HCT116 (cell line): ENCODE results near the gene SNRNP70. TPM values are rescaled to one million over a fixed set of nuclear protein-coding genes. Genes with fewer than 3 reads are reported as not detected.

Source experiments
- ATAC-seq: fragments of 200-7000 bp; cut with Tn5 transposase; 2 replicates; pipeline ENCODE4 v1.9.1; 2020; ENCODE audit warnings: mild to moderate bottlenecking, moderate library complexity
- BruUV-seq: library from RNA; stranded (reverse); fragments of 400-500 nt; replicated peaks from 2 replicates; lab custom pipeline; 2021; lab: Mats Ljungman, UMichigan
- CTCF ChIA-PET: fragments of 300-600 bp; sonication (Branson Sonifier 250); formaldehyde crosslinking; loops from one replicate; lab custom pipeline; 2021; ENCODE audit warnings: antibody characterized with exemption; lab: Charles Lee
- POLR2A ChIA-PET: fragments of 300-600, 350-600 bp; sonication (Branson Sonifier 250); formaldehyde crosslinking; loops from one replicate; lab custom pipeline; 2021; ENCODE audit warnings: antibody characterized with exemption; lab: Charles Lee
- RAD21 ChIA-PET, 2 experiments: fragments of 300-600 bp; sonication (Branson Sonifier 250); formaldehyde crosslinking; loops; one replicate each; lab custom pipeline; 2023; ENCODE audit warnings: low total read pairs in 2 of 2; ENCODE audit not compliant: uncharacterized antibody in 2 of 2, unreplicated experiment in 2 of 2, low non-redundant PET in 1 of 2; lab: Charles Lee
- DNase-seq: peaks from one replicate; pipeline ENCODE4 v3.0.0-alpha.2; 2010; ENCODE audit warnings: low read depth, low spot score
- H2AFZ ChIP-seq: fragments of 200-600 bp; shearing (Covaris generic), sonication (generic); 2 replicates; pipeline ENCODE4 v1.6.1; 2017; ENCODE audit warnings: low read depth, mixed run types, mixed read lengths, antibody characterized with exemption, low read length; ENCODE audit not compliant: poor library complexity, severe bottlenecking
- H3K27ac ChIP-seq: 2 replicates; pipeline ENCODE4 v1.5.1; 2012; ENCODE audit warnings: low read depth, low read length
- H3K27me3 ChIP-seq: fragments of 200-600 bp; sonication (generic); 2 replicates; pipeline ENCODE4 v1.6.1; 2016; ENCODE audit warnings: mixed run types, low read length, mixed read lengths; ENCODE audit not compliant: insufficient read depth
- H3K36me3 ChIP-seq, 2 experiments: fragments of 200-500 bp in 1 of 2; fragments of 200-600 bp in 1 of 2; sonication (Bioruptor generic) in 1 of 2; sonication (generic) in 1 of 2; 2 replicates each; pipeline versions ENCODE4 v1.5.1 to v1.6.1; 2014 to 2016; ENCODE audit warnings: low read length in 2 of 2, inconsistent platforms in 1 of 2, mixed read lengths in 1 of 2, mixed run types in 1 of 2; ENCODE audit not compliant: insufficient read depth in 2 of 2, control insufficient read depth in 1 of 2
- H3K4me1 ChIP-seq, 2 experiments: fragments of 200-600 bp in 1 of 2; sonication (generic) in 1 of 2; 2 replicates each; pipeline versions ENCODE4 v1.5.1 to v1.6.1; 2012 to 2017; ENCODE audit warnings: low read length in 2 of 2, inconsistent platforms in 1 of 2, mild to moderate bottlenecking in 1 of 2, mixed read lengths in 1 of 2, mixed run types in 1 of 2, moderate library complexity in 1 of 2; ENCODE audit not compliant: insufficient read depth in 2 of 2, control insufficient read depth in 1 of 2
- H3K4me2 ChIP-seq: fragments of 200-600 bp; sonication (generic); 2 replicates; pipeline ENCODE4 v1.6.1; 2017; ENCODE audit warnings: mixed run types, low read length, mixed read lengths
- H3K4me3 ChIP-seq, 2 experiments: fragments of 200-600 bp in 1 of 2; sonication (generic) in 1 of 2; replicated peaks in 1 of 2; 2 replicates each; pipeline ENCODE4 v1.5.1; 2011 to 2016; ENCODE audit warnings: low read length in 2 of 2, control low read depth in 1 of 2, low read depth in 1 of 2, mild to moderate bottlenecking in 1 of 2, mixed read lengths in 1 of 2, mixed run types in 1 of 2
- H3K79me2 ChIP-seq: fragments of 200-600 bp; sonication (generic); 2 replicates; pipeline ENCODE4 v1.6.1; 2017; ENCODE audit warnings: mild to moderate bottlenecking, mixed run types, low read length, moderate library complexity, mixed read lengths; ENCODE audit not compliant: insufficient read depth
- H3K9ac ChIP-seq: fragments of 200-600 bp; sonication (generic); 2 replicates; pipeline ENCODE4 v1.6.1; 2016; ENCODE audit warnings: low read length, mixed read lengths
- H3K9me2 ChIP-seq: fragments of 200-600 bp; sonication (generic), shearing (Covaris generic); 2 replicates; pipeline ENCODE4 v1.6.1; 2017; ENCODE audit warnings: mixed run types, mild to moderate bottlenecking, moderate library complexity; ENCODE audit not compliant: insufficient read depth
- H3K9me3 ChIP-seq, 2 experiments: fragments of 200-500 bp in 1 of 2; fragments of 200-600 bp in 1 of 2; sonication (Bioruptor generic) in 1 of 2; sonication (generic) in 1 of 2; 2 replicates each; pipeline ENCODE4 v1.6.1; 2014 to 2017; ENCODE audit warnings: low read length in 2 of 2, mixed read lengths in 2 of 2, inconsistent platforms in 1 of 2, low read depth in 1 of 2, mild to moderate bottlenecking in 1 of 2, mixed run types in 1 of 2, moderate library complexity in 1 of 2; ENCODE audit not compliant: control insufficient read depth in 1 of 2, insufficient read depth in 1 of 2
- H4K20me1 ChIP-seq: fragments of 200-600 bp; sonication (generic), shearing (Covaris generic); 2 replicates; pipeline ENCODE4 v1.6.1; 2017; ENCODE audit warnings: mixed run types, mild to moderate bottlenecking, moderate library complexity; ENCODE audit not compliant: insufficient read depth
- ATF3 ChIP-seq: IDR thresholded peaks from 2 replicates; pipeline ENCODE4 v1.6.1; 2012
- CBX3 ChIP-seq: IDR thresholded peaks from 2 replicates; pipeline ENCODE4 v1.6.1; 2012; ENCODE audit warnings: low read depth
- EGR1 ChIP-seq: IDR thresholded peaks from 2 replicates; pipeline ENCODE4 v1.6.1; 2012; ENCODE audit warnings: low read depth
- ELF1 ChIP-seq: IDR thresholded peaks from 2 replicates; pipeline ENCODE4 v1.6.1; 2012; ENCODE audit warnings: low read depth, borderline replicate concordance
- EZH2 ChIP-seq: fragments of 200-600 bp; sonication (generic); IDR thresholded peaks from 2 replicates; pipeline ENCODE4 v1.6.1; 2017; ENCODE audit warnings: antibody characterized with exemption, mixed run types
- EZH2phosphoT487 ChIP-seq: fragments of 200-600 bp; IDR thresholded peaks from 2 replicates; pipeline ENCODE4 v1.6.1; 2018; ENCODE audit warnings: antibody characterized with exemption, borderline replicate concordance
- FOSL1 ChIP-seq: IDR thresholded peaks from 2 replicates; pipeline ENCODE4 v1.6.1; 2012; ENCODE audit warnings: low read depth
- JUND ChIP-seq: IDR thresholded peaks from 2 replicates; pipeline ENCODE4 v1.6.1; 2012
- MAX ChIP-seq: IDR thresholded peaks from 2 replicates; pipeline ENCODE4 v1.6.1; 2012
- POLR2A ChIP-seq: IDR thresholded peaks from 2 replicates; pipeline ENCODE4 v1.7.0; 2011; ENCODE audit warnings: borderline replicate concordance; ENCODE audit not compliant: insufficient read depth, insufficient read length; ENCODE audit errors: extremely low read depth
- POLR2AphosphoS5 ChIP-seq: IDR thresholded peaks from 2 replicates; pipeline ENCODE4 v1.6.1; 2011; ENCODE audit warnings: mild to moderate bottlenecking, low read depth, low read length, moderate library complexity
- RAD21 ChIP-seq: IDR thresholded peaks from 2 replicates; pipeline ENCODE4 v1.6.1; 2012; ENCODE audit warnings: low read depth, mild to moderate bottlenecking
- REST ChIP-seq: IDR thresholded peaks from 2 replicates; pipeline ENCODE4 v1.6.1; 2012; ENCODE audit warnings: low read depth
- SIN3A ChIP-seq: IDR thresholded peaks from 2 replicates; pipeline ENCODE4 v1.6.1; 2012; ENCODE audit warnings: low read depth
- SP1 ChIP-seq: IDR thresholded peaks from 2 replicates; pipeline ENCODE4 v1.6.1; 2012; ENCODE audit warnings: low read depth
- SRF ChIP-seq: IDR thresholded peaks from 2 replicates; pipeline ENCODE4 v1.6.1; 2012; ENCODE audit warnings: low read depth
- TCF7L2 ChIP-seq: IDR thresholded peaks from 2 replicates; pipeline ENCODE4 v1.7.0; 2011; ENCODE audit warnings: borderline replicate concordance, inconsistent platforms; ENCODE audit not compliant: insufficient read depth, insufficient read length; ENCODE audit errors: extremely low read depth
- YY1 ChIP-seq: IDR thresholded peaks from 2 replicates; pipeline ENCODE4 v1.6.1; 2011; ENCODE audit warnings: low read length, low read depth, moderate library complexity, mild to moderate bottlenecking; ENCODE audit not compliant: insufficient replicate concordance; ENCODE audit errors: extremely low read depth
- ZFX ChIP-seq: fragments of 450-650 bp; IDR thresholded peaks from 2 replicates; pipeline ENCODE4 v1.6.1; 2017
- ZNF274 ChIP-seq: fragments of 200-500 bp; sonication (Bioruptor generic); IDR thresholded peaks from 2 replicates; pipeline ENCODE4 v1.6.1; 2014; ENCODE audit warnings: mild to moderate bottlenecking, low read depth, low read length, inconsistent platforms
- intact Hi-C: fragments of 100-400 bp; cut with micrococcal nuclease; formaldehyde crosslinking; loops from 2 replicates; pipeline ENCODE4 v1.10.0; 2022
- total RNA-seq: library from RNA; stranded (reverse); gene quantifications from one replicate; pipeline ENCODE4 v1.2.1, GENCODE V29; 2021; ENCODE audit not compliant: unreplicated experiment
- TF ChIP-seq, protein P1 (sequence below), 3 experiments: fragments of 200-600 bp in 1 of 3; sonication (generic) in 1 of 3; IDR thresholded peaks in 2 of 3; conservative IDR thresholded peaks in 1 of 3; 2 replicates each; pipeline ENCODE4 v1.5.1; 2012 to 2017; ENCODE audit warnings: low read depth in 2 of 3, low read length in 2 of 3, antibody characterized with exemption in 1 of 3, borderline replicate concordance in 1 of 3, control low read depth in 1 of 3, mild to moderate bottlenecking in 1 of 3, mixed read lengths in 1 of 3, mixed run types in 1 of 3, moderate library complexity in 1 of 3; ENCODE audit not compliant: insufficient read depth in 1 of 3

The SNRNP70 gene
- total RNA-seq, 1 experiment from 2014 or later = 236 TPM

- DNase-seq (peak; percentile 52), ATAC-seq (peak; percentile 73)
- H3K9ac ChIP-seq = peak within 1 kb of the TSS; percentile 69
- TF ChIP-seq EGR1 = no peak
- TF ChIP-seq SIN3A = no peak; the same call in 1 of the 2 replicates
- no peak for TF ChIP-seq JUND
- no peak for TF ChIP-seq SRF
- TF ChIP-seq SP1 = 0 out of 2 replicates have a peak, but pooled peaks have one; percentile 23
- TF ChIP-seq POLR2AphosphoS5 = peak; percentile 76
- TF ChIP-seq TCF7L2 = no peak
- peak; percentile 21 for TF ChIP-seq POLR2A
- no peak for TF ChIP-seq EZH2
- TF ChIP-seq MAX = peak; percentile 83
- TF ChIP-seq ZFX = no peak
- TF ChIP-seq EZH2phosphoT487 = no peak
- TF ChIP-seq REST = no peak
- TF ChIP-seq CBX3 = no peak
- no peak for TF ChIP-seq RAD21
- TF ChIP-seq ZNF274 = no peak
- no peak for TF ChIP-seq ATF3
- TF ChIP-seq, protein P1, sequence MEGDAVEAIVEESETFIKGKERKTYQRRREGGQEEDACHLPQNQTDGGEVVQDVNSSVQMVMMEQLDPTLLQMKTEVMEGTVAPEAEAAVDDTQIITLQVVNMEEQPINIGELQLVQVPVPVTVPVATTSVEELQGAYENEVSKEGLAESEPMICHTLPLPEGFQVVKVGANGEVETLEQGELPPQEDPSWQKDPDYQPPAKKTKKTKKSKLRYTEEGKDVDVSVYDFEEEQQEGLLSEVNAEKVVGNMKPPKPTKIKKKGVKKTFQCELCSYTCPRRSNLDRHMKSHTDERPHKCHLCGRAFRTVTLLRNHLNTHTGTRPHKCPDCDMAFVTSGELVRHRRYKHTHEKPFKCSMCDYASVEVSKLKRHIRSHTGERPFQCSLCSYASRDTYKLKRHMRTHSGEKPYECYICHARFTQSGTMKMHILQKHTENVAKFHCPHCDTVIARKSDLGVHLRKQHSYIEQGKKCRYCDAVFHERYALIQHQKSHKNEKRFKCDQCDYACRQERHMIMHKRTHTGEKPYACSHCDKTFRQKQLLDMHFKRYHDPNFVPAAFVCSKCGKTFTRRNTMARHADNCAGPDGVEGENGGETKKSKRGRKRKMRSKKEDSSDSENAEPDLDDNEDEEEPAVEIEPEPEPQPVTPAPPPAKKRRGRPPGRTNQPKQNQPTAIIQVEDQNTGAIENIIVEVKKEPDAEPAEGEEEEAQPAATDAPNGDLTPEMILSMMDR (IDR thresholded peaks at IDR 0.05 in 2 of 3, conservative IDR thresholded peaks at IDR 0.05 in 1 of 3; ENCODE audit: borderline replicate concordance in 1 of 3, insufficient read depth in 1 of 3, low read depth in 2 of 3, low read length in 2 of 3) = no peak; a peak in 1 of 6 replicates
- TF ChIP-seq YY1 = peak; percentile 61
- no peak for TF ChIP-seq FOSL1
- TF ChIP-seq ELF1 = no peak
These were observed 28.7 kb downstream of the SNRNP70 start, which contains the start of gene LIN7B for GRCh38 chr19:49113762-49114629. Gene LIN7B (plus strand): TSS chr19:49114370. CDS start chr19:49114405, 35 bp downstream.

More at GRCh38 chr19:49113762-49114629, 28.7 kb downstream of the SNRNP70 start, which contains the start of gene LIN7B:
- H3K9me3 ChIP-seq = no peaks in the 10 kb centered on the region
- peaks cover 2 to 3% of the 10 kb centered on the region in 2 experiments; a peak in 2 of 4 replicates for H3K36me3 ChIP-seq
- peaks cover 19 to 41% of the 10 kb centered on the region in 2 experiments for H3K4me1 ChIP-seq
- H3K4me3 ChIP-seq = peak within 1 kb of the TSS; percentile 62 to 75
- BruUV-seq = no TSS peak
- intact Hi-C loops = no loop called here
- ChIA-PET POLR2A (interaction anchor here (1.8 to 2.4 kb wide), 2 partner anchors 15 to 36 kb away, joined by 8 to 9 read pairs; no protein-coding TSS in a partner anchor), CTCF (interaction anchor here (0.6 to 2.7 kb wide), 11 partner anchors 7 to 135 kb away, joined by 4 to 28 read pairs (median 6); partner anchors contain the start of genes GYS1 and RUVBL2), RAD21 (interaction anchor here in 1 of 2 experiments (1.1 kb wide), 1 partner anchor 16 kb away, joined by 3 read pairs; no protein-coding TSS in a partner anchor)
- peak within 1 kb of the TSS; percentile 84 for H2AFZ ChIP-seq
- no peaks in the 10 kb centered on the region for H3K27me3 ChIP-seq
- no peaks in the 10 kb centered on the region for H3K9me2 ChIP-seq
- peak within 1 kb of the TSS; percentile 60 for H3K27ac ChIP-seq
- no peaks in the 10 kb centered on the region for H3K79me2 ChIP-seq
- no peaks in the 10 kb centered on the region for H4K20me1 ChIP-seq
- H3K4me2 ChIP-seq = peak within 1 kb of the TSS; percentile 89
